ENCODE results near the gene AKR7A3. TPM values are rescaled to one million over a fixed set of nuclear protein-coding genes. Genes with fewer than 3 reads are reported as not detected.
A peak's percentile ranks its signal among the peaks of the same experiment; 100 is the strongest.

Gene AKR7A3
- total and polyA plus RNA-seq, 3 donors from 2014 or later = 2.3 to 6.5 (median 6.2) TPM

DNA sequence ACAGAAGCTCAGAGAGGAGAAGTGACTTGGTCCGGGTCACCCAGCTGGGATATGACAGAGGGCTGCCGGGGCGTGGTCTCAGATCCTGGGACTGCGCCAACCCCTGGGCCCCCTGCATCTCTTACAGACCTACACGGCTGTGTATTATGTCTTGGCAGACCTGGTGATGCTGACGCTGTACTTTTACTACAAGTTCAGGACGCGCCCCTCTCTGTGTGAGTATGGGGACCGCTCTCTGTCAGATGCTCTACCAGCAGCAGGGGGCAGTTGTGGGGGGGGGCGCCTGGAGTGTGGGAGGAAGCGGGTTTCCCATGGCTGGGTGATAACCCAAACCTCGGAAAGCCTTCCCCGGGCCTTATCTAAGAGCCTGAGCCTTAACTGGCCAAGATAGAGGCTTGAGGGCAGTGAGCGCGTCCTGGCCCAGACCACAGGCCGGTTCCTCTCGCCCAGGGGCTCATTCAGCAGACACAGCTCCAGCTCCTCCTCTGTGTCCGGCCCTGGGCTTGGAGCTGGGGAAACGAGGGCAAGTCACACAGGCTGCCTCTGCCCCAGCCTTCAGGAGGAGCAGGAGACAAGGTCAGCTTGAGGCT is 36.9 kb upstream of the AKR7A3 start:
- DNase-seq = no peak
- 58 to 87% methylated on average over 12 to 19 of the region's 19 CpGs for WGBS, 2 donors

DNA sequence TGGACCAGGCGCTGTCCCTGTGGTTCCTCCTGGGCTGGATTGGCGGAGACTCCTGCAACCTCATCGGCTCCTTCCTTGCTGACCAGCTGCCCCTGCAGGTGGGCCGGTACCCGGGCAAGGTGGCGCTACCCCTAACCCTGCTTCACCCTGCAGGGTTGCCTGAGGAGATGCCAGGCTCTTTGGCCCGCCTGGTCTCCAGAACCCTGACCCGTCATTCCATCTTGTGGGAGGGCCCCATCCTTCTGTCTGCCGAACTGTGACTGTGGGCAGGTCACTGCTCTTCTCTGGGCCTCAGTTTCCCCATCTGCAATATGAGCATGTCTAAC is 36.1 kb upstream of the AKR7A3 start:
- 96 to 97% methylated on average over 9 of the region's 9 CpGs for WGBS, 2 donors
- Histone ChIP-seq H3K9me3 (no peaks in the 10 kb centered on the region), H3K4me1 (peaks cover 3% of the 10 kb centered on the region), H3K36me3 (ENCODE audit: low read depth, missing control alignments) (no peaks in the 10 kb centered on the region), H3K4me3 (no peak overlapping the region), H3K27ac (no peak overlapping the region), H3K27me3 (no peaks in the 10 kb centered on the region)
- TF ChIP-seq, protein P1, sequence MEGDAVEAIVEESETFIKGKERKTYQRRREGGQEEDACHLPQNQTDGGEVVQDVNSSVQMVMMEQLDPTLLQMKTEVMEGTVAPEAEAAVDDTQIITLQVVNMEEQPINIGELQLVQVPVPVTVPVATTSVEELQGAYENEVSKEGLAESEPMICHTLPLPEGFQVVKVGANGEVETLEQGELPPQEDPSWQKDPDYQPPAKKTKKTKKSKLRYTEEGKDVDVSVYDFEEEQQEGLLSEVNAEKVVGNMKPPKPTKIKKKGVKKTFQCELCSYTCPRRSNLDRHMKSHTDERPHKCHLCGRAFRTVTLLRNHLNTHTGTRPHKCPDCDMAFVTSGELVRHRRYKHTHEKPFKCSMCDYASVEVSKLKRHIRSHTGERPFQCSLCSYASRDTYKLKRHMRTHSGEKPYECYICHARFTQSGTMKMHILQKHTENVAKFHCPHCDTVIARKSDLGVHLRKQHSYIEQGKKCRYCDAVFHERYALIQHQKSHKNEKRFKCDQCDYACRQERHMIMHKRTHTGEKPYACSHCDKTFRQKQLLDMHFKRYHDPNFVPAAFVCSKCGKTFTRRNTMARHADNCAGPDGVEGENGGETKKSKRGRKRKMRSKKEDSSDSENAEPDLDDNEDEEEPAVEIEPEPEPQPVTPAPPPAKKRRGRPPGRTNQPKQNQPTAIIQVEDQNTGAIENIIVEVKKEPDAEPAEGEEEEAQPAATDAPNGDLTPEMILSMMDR (IDR thresholded peaks at IDR 0.05) = no peak
- no peak for TF ChIP-seq POLR2A (IDR thresholded peaks at IDR 0.05)
- intact Hi-C loops (cut with DNase I; ENCODE audit: low total_unique reads) = no loop called here
- no peak for DNase-seq

More for the DNA sequence above, 36.9 kb upstream of the AKR7A3 start:
- TF ChIP-seq, protein P1 (IDR thresholded peaks at IDR 0.05) = no peak
- no peak for TF ChIP-seq POLR2A (IDR thresholded peaks at IDR 0.05)
- H3K4me1 ChIP-seq = peaks cover 3% of the 10 kb centered on the region
- H3K36me3 ChIP-seq (ENCODE audit: low read depth, missing control alignments) = no peaks in the 10 kb centered on the region
- H3K27ac ChIP-seq = no peak overlapping the region
- no peaks in the 10 kb centered on the region for H3K27me3 ChIP-seq
- no peak overlapping the region for H3K4me3 ChIP-seq
- intact Hi-C loops (cut with DNase I; ENCODE audit: low total_unique reads) = no loop called here
- H3K9me3 ChIP-seq = no peaks in the 10 kb centered on the region

DNA sequence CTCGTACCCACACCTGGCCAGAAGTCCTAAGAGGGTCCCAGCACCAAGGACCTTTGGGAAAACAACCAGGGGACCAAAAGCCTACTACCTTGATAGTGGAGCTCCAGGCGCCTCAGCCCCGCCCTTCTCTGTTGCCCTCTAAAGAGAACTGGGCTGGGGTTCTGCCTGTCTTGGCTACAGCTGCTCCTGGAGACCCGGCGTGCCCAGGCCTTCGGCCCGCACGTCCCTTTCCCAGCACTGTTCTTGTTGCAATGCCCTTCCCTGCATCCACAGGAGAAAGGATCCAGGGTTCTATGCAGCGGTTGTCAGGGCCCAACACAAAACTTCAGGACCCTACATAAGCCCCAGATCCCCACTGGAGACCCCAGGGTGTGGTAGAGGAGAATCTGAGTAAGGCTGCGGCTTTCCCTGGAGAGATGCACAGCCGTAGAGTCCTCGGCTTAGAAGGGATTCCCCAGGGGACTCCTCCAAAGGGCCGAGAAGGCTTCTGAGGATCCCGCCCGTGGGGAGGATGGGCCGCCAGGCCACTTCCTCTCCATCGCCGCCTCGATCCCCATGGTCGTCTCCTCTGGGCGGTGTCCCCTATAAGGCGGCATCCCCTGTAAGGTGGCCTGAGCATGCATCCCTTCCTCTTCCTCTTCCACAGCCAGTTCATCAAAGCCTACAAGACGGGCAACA is 35.6 kb upstream of the AKR7A3 start:
- Histone ChIP-seq H3K36me3 (ENCODE audit: low read depth, missing control alignments) (no peaks in the 10 kb centered on the region), H3K4me1 (peaks cover 3% of the 10 kb centered on the region), H3K4me3 (no peak overlapping the region), H3K9me3 (no peaks in the 10 kb centered on the region), H3K27me3 (no peaks in the 10 kb centered on the region), H3K27ac (no peak overlapping the region)
- DNase-seq = no peak
- WGBS, 2 donors = 87 to 89% methylated on average over 21 to 23 of the region's 23 CpGs
- intact Hi-C loops (cut with DNase I; ENCODE audit: low total_unique reads) = no loop called here
- no peak for TF ChIP-seq POLR2A (IDR thresholded peaks at IDR 0.05)
- TF ChIP-seq, protein P1 (IDR thresholded peaks at IDR 0.05) = no peak

DNA sequence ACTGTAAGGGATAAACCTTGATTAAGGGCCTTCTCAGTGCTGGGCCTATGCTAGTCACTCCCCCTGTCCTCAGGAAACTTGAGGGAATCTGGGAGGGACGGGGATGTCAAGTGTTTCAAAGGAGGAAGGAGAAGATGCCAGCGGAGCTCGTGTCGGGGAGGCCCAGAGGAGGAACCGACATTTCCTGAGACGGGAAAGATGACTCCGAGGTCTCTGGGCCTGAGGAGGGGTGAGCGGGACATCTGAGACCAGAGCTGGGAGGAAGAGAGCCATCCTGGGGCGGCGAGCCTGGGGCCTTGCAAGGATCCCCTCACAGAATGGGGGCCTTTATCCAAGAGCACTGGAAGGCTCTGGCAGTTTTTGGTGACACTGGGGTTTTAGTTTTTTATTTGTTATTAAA is 33.9 kb upstream of the AKR7A3 start:
- intact Hi-C loops (cut with DNase I; ENCODE audit: low total_unique reads) = no loop called here
- WGBS, 2 donors = 70 to 78% methylated on average over 10 of the region's 10 CpGs
- peaks cover 4% of the 10 kb centered on the region for H3K4me1 ChIP-seq
- no peak for DNase-seq
- H3K9me3 ChIP-seq = no peaks in the 10 kb centered on the region
- no peaks in the 10 kb centered on the region for H3K27me3 ChIP-seq
- no peak overlapping the region for H3K4me3 ChIP-seq
- TF ChIP-seq, protein P1 (IDR thresholded peaks at IDR 0.05) = no peak
- TF ChIP-seq POLR2A (IDR thresholded peaks at IDR 0.05) = no peak
- no peak overlapping the region for H3K27ac ChIP-seq
- no peaks in the 10 kb centered on the region for H3K36me3 ChIP-seq (ENCODE audit: low read depth, missing control alignments)

DNA sequence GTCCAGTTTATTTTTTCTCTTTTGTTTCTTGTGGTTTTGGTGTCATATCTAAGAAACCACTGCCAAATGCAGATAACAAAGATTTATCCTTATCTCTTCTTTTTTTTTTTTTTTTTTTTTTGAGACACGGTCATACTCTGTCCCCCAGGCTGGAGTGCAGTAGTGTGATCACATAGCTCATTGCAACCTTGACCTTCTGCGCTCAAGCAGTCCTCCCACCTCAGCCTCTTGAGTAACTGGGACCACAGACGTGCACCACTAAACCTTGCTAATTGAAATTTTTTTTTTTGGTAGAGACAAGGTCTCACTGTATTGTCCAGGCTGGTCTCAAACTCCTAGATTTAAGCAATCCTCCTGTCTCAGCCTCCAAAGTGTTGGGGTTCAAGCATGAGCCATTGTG is 32.5 kb upstream of the AKR7A3 start:
- no peaks in the 10 kb centered on the region for H3K36me3 ChIP-seq (ENCODE audit: low read depth, missing control alignments)
- TF ChIP-seq POLR2A (IDR thresholded peaks at IDR 0.05) = no peak
- TF ChIP-seq, protein P1 (IDR thresholded peaks at IDR 0.05) = no peak
- H3K27me3 ChIP-seq = no peaks in the 10 kb centered on the region
- no peak overlapping the region for H3K27ac ChIP-seq
- intact Hi-C loops (cut with DNase I; ENCODE audit: low total_unique reads) = no loop called here
- H3K4me1 ChIP-seq = peaks cover 10% of the 10 kb centered on the region
- H3K9me3 ChIP-seq = no peaks in the 10 kb centered on the region
- peak; percentile 54 for DNase-seq
- WGBS, 2 donors = 53 to 57% methylated on average over 3 of the region's 3 CpGs
- no peak overlapping the region for H3K4me3 ChIP-seq
